Fibroblast of the conjunctiva (primary cell): Measurements from ENCODE around the gene G6PC3.
A peak's percentile ranks its signal among the peaks of the same experiment; 100 is the strongest.

Experiments used
- DNase-seq: peaks from one replicate; pipeline ENCODE4 v3.0.0-alpha.2; 2010; ENCODE audit warnings: low read depth

Gene G6PC3

GRCh38 chr17:44061446-44061845, 9.1 kb upstream of the G6PC3 start:
- DNase-seq, result peak; percentile 29

DNA sequence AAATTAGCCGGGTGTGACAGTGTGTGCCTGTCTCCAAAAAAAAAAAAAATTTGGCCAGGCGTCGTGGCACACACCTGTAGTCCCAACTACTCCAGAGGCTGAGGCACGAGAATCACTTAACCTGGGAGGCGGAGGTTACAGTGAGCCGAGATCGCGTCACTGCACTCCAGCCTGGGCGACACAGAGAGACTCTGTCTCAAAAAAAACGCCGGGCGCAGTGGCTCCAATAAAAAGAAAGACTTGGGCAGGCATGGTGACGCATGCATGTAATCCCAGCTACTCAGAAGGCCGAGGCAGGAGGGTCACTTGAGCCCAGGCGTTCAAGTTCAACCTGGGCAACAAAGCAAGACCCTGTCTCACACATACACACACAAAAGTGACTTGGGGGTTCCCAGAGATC, 7.7 kb upstream of the G6PC3 start:
- no peak for DNase-seq

DNA sequence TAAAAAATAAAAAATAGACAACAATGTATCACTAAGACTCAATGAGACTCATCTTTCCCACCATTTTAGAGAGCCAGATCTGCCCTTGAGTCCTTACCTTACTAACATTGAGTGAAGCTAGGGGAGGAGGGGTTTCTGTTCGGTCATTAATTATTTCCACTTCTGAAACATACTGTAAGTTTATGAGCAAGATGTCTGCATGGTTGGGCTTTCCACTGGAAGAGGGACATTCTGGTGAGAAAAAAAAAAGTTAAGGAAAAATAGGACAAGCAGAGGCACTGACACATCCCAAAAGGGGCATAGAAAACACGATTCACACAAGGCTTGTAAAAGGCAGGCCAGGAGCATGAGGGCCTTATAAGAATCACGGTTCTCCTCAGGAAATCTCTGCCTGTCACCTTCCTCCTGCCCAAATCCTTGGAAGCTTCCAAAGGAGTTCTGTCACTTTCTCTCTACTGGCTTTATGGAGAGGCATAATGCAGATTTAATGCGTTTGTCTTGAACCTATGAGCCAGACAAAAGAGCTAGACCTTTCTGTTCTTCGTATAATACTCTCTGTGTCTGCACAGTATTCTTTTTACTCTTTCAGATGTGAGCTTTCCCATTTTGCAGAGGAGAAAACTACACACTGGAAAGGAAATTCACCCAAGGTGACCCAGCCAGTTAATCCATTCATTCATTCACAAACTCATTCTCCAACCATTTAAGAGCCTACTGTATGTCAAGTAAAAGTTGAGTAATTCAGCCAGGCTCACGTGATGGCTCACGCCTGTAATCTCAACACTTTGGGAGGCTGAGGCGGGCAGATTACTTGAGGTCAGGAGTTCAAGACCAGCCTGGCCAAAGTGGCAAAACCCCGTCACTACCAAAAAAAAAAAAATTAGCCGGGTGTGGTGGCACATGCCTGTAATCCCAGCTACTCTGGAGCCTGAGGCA, 6.6 kb upstream of the G6PC3 start:
- DNase-seq, result no peak

- no peak for DNase-seq
Observed at GRCh38 chr17:44065668-44066203, 4.8 kb upstream of the G6PC3 start.

GRCh38 chr17:44066204-44066930, 4.2 kb upstream of the G6PC3 start, which contains the start of gene LSM12:
Gene LSM12 (minus strand): TSS chr17:44066671. CDS start chr17:44066587, 84 bp downstream.
- peak; percentile 74 for DNase-seq

DNA sequence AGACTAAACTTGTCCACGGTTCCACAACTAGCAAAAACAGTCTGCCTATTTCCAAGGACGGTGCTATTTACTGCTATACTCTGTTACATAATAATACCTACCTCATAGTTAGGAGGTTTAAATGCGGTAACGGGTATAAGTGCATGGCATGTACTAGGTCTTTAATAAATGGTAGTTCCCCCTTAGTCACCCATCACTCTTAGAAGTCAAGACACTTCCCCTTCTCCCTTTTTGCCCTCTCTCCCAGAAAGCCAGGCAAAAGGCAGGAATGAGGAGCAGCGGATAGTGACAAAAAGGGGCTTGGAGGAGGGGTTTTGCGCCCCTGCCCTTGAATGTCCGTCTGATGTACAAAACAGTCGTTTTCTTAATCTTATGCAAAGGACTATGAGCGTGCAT, 3.0 kb upstream of the G6PC3 start:
- DNase-seq, result no peak

GRCh38 chr17:44069974-44070454, 521 bp upstream of the G6PC3 start:
- DNase-seq, result no peak

DNA sequence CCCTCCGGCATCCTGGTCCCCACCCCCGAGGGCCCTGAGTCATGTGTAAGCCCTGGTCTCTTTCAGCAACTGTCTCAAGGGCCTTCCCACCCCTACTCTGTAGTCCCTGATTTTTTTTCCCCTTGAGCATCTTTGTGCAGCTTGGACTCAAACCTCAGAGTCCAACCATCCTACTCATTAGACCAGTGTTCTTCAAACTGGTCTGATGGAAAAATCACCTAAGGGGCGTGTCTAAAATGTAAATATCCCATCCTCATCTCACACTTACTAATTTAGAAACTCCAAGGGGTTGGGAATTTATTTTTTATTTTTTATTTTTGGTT, 624 bp downstream of the G6PC3 start:
- DNase-seq, result no peak

GRCh38 chr17:44071772-44072171, 1.2 kb downstream of the G6PC3 start:
- DNase-seq, result no peak

DNA sequence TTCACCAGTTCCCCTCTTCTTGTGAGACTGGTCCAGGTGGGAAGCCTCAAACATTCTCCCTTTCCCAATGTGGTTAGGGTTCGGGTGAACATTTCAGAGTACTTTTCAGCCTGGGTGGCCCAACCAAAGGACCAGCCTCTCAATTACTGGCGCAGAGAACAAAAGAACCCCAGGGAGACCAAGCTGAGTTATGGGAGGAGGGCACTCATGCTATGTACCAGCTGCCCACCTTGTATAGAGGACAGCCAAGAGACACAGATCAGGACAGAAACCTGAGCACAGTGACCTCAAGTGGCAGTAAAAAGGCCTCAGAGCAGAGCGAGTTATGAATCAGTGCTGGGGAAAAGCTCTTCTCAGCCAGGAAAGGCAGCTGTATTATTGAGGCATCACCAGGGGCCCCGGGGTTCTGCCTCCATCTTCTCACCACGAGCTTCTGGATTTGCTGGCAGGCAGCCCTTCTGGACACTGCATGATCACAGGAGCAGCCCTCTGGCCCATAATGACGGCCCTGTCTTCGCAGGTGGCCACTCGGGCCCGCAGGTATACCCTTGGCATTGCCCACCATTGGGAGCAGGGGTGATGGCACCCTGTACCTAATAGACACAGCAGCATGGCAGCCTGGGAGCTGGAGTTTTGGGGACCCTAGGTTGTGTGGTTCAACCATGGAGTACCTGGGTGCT, 3.8 kb downstream of the G6PC3 start:
- DNase-seq, result no peak

DNA sequence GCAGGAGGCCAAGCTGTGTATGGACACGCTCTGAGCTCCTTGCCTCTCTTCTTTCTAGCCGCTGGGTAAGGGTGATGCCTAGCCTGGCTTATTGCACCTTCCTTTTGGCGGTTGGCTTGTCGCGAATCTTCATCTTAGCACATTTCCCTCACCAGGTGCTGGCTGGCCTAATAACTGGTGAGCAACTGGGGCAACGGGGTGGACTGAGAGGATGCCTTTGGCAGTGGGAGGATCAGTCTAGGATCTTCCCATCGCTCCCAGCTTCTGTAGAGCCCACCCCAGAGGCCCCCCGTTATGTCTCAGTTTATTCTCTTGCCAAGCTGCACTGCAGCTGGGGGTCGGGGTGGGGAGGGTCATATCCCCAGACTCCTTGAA, 4.4 kb downstream of the G6PC3 start:
- DNase-seq, result no peak

DNA sequence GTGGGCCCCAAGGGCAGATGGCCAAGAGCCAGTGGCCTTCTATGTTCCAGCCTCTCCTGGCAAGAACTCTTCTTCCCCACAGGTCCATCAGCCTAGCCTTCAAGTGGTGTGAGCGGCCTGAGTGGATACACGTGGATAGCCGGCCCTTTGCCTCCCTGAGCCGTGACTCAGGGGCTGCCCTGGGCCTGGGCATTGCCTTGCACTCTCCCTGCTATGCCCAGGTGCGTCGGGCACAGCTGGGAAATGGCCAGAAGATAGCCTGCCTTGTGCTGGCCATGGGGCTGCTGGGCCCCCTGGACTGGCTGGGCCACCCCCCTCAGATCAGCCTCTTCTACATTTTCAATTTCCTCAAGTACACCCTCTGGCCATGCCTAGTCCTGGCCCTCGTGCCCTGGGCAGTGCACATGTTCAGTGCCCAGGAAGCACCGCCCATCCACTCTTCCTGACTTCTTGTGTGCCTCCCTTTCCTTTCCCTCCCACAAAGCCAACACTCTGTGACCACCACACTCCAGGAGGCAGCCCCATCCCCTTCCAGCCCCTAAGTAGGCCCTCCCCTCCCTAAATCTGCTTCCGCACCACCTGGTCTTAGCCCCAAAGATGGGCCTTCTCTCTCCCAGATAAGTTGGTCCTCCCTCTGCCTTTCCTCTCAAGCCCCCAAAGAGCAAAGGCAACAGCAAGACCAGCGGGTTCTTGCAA, 5.2 kb downstream of the G6PC3 start:
- no peak for DNase-seq

DNA sequence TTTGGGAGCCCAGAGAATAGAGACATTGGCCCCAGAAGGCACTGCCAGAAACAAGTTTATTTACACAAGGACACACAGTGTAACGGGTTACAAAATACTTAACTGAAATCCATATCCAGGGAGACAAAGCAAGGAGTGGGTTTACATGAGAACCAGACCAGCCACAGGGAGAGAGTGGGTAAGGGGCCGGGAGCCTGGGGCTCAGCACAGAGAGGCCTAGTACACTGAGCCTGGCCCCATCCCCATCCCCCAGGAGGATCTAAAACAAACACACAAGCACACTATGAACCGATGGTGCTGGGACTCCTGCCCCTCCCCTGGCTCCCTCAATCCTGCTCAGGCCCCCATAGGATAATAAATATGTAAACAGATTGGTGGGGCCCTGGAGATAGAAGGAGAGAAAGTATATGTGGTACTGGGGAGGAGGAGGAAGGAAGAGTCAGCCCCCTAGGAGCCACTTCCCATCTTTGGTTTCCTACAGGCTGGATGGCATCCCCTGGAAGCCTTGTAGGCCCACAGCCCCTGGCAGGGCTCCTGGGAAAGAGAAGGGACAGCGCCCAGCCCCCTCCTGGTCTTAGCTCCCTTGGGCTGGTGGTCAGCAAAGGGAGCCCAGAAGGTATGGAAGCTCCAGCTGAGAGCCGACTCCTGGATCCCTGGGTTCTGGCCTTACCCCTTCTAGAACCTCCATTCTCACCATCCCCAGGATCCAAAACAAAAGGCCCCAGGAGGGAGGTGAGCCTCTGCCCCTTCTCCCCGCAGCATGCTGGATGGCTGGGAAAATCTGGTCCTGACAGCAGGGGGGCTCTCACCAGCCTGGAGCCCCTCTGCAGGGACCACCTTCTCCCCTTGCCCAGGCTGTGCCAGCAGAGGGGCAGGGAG, 6.4 kb downstream of the G6PC3 start:
- DNase-seq, result no peak

DNA sequence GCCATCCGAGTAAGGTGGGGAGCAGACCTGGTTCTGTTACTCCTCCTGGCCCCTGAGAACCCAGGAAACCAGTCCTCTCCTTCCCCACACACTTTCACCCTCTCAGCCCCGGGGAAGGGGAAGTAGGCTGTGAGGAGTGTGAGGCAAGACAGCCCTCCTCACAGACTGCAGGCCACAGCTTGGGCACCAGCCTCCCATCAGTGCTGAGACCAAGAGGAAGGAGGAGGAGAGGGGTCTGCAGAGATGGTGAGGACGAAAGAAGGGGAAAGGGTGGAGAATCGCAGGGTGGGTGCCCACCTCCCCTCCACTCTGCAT, 7.0 kb downstream of the G6PC3 start:
- DNase-seq, result no peak

DNA sequence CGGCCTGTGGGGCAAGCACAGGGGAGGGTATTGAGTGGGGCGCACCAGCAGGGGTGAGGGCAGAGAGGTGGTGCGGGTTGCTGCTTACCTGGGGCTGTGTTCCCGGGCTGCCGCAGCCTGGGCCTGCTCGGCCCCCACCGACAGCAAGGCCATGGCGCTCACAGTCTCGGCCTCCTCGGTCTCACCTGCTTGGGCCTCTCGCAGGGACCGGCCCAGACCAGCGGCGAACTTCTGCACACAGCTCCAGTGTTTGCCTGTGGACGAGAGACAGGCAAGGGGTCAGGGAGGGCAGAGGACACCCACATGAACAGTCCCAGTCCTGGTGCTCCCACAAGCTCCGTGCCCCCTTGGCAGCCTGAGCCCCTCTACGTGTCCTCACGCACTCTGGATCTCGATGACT, 7.9 kb downstream of the G6PC3 start:
- DNase-seq, result no peak

DNA sequence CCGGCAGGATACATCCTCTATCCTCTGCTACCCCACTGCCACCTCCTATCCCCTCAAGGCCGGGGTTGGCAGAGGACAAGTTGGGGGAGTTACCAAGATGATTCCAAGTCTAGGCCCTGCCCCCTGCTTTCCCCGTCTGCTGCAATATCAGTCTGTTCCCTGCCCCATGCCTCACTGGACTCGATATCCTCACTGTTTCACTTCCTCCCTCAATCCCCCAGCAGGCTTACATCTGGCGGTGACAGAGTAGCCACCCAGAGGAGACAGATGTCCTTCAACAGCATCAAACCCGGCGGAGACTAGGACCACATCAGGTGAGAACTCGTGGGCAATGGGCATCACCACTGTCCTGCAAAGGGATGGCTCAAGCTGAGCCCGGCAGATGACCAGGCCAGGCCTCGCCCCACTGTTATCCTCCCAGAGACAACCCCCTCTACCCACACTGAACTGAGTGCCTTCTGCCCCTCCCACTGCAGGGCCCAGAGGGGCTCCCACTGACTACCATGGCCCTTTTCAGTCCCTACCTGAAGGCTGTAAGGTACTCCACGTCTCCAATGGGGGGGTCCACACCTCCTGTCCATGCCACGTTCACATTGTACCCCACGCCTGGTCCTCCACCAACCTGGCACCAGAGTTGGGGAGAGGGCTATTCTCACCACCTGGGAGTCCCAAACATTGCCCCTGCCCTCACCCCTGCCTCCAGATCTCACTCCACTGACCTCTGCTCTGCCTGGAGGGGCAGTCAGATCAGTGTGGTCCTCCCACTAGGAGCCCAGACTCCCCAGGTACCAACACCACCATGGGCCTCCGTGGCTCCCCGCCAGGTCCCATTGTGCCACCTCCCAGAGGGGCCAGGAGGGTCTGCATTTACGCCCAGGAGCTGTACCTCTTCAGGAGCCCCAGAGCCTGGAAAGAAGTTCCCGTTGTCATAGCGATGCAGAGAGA, 9.6 kb downstream of the G6PC3 start:
- no peak for DNase-seq

DNA sequence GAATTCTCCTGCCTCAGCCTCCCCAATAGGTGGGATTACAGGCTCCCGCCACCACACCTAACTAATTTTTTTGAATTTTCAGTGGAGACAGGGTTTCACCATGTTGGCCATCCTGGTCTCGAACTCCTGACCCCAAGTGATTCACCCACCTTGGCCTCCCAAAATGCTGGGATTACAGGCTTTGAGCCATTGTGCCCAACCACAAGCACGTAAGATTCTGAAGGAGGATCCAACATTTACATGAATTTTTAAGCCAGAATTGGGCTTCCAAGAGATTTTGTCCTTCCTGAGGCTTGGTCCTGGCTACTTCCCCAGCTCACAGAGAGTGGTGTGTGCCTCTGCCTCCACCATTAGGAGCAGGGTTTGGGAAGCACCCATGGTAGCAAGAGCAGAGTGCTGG, 11.1 kb downstream of the G6PC3 start:
- DNase-seq, result no peak

GRCh38 chr17:44082256-44082927, 11.9 kb downstream of the G6PC3 start:
- DNase-seq, result no peak

DNA sequence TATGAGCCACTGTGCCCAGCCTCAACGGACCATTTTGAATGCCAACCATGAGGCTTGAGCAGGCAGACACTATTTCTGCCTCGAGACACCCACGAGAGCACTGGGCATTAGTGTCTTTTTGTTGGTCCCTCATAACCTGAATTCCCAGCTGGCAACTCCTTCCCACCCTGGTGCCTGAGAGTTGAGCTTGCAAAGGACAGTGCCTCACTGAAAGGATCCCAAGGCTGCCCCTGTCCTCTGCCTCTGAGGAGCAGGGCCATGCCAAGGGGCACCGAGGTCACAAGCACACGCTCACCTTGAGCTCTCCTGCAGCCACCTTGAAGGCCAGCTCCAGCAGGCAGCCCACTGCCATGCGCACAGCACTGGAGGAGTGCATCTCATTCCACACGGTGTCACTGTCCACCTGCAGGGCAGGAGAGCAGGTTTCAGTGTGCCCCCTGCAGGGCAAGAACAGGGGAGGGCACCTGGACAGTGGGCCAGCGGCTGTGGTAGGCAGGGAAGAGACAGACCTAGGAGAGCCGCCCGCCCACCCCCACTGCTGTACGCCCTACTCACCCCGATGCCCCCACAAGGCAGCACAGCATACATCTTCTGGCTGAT, 12.8 kb downstream of the G6PC3 start:
- no peak for DNase-seq
